Measurements from ENCODE around the gene FRS3. TPM values are rescaled to one million over a fixed set of nuclear protein-coding genes. Genes with fewer than 3 reads are reported as not detected.

FRS3 gene
- total RNA-seq, 1 experiment from 2014 or later = 4.3 TPM

DNA sequence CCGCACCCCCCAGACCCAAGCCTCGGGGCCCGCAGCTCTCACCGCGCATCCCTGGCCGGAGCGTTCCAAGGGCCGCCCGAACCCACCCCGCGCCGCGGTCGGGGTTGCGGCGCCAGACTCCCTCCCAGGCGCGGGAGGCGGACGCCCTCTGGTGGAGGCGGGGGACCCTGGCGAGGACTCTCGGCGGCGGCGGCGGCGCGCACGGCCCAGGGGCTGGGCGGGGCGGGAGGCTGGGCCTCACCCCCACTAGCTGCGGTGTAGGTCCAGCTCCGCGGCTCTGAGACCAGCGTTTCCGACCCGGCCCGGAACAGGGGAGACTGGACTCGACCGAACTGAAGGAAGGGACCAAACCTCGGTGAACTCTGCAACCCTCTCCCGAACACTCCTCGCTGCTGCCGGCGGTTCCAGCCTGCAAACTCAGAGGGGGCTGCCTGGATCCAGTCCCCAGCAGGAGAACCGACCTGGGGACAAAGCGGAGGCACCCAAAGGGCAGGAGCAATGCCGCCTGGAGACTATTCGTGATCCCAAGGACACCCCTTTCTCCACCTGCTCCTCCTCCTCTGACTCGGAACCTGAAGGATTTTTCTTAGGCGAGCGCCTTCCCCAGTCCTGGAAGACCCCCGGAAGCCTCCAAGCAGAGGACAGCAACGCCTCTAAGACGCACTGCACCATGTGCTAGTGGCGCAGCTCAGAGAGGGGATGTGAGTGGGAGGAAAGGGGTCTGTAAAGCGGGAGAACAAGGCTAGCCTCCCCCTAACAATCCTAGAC is 6.9 kb upstream of the FRS3 start:
- TSS peak; percentile 87 for BruUV-seq (replicated peaks)
- ChIA-PET POLR2A (ENCODE audit: unreplicated experiment) (interaction anchor here (0.6 kb wide), 1 partner anchor 110 kb away, joined by 3 read pairs; no protein-coding TSS in a partner anchor), CTCF (interaction anchor here (0.5 to 1.2 kb wide), 6 partner anchors 53 to 665 kb away, joined by 3 to 6 read pairs (median 3); partner anchors contain the start of genes BYSL, MED20 and TRERF1)
- peak overlapping the region; percentile 96 for H3K9ac ChIP-seq (ENCODE audit: low read length)
- peak; percentile 83 for ATAC-seq
- no peaks in the 10 kb centered on the region for H4K20me1 ChIP-seq (ENCODE audit: low read length)
- no peaks in the 10 kb centered on the region for H3K27me3 ChIP-seq (ENCODE audit: low read length)
- H3K27ac ChIP-seq (ENCODE audit: low read length) = peak overlapping the region; percentile 51
- no peaks in the 10 kb centered on the region for H3K9me2 ChIP-seq (replicated peaks; ENCODE audit: low read length)
- peak overlapping the region; percentile 94 for H3K4me2 ChIP-seq (ENCODE audit: low read length)
- peak overlapping the region; percentile 89 for H3K4me3 ChIP-seq (ENCODE audit: low read length)
- peaks cover 18% of the 10 kb centered on the region for H3K4me1 ChIP-seq (ENCODE audit: insufficient read depth, low read length)
- DNase-seq = peak; percentile 85
- intact Hi-C loops (cut with micrococcal nuclease) = loop anchor here (1.0 to 10.0 kb wide), 5 partner anchors 52 to 438 kb away; partner anchors contain the start of genes BYSL, MED20 and TFEB
- peaks cover 25% of the 10 kb centered on the region for H3K36me3 ChIP-seq (ENCODE audit: low read depth, low read length)
- H2AFZ ChIP-seq (ENCODE audit: low read length) = peak overlapping the region; percentile 90
- peaks cover 21% of the 10 kb centered on the region for H3K79me2 ChIP-seq (ENCODE audit: low read length)
- TF ChIP-seq EZH2 (IDR thresholded peaks at IDR 0.05; ENCODE audit: low read length, unreplicated experiment) = no peak
- peak; percentile 62 for TF ChIP-seq CTCF (conservative IDR thresholded peaks at IDR 0.05; ENCODE audit: low read depth, low read length)
- H3F3A ChIP-seq (ENCODE audit: low read length, unreplicated experiment) = no peaks in the 10 kb centered on the region
- no peaks in the 10 kb centered on the region for H3K9me3 ChIP-seq (ENCODE audit: low read length)

GRCh38 chr6:41785689-41786450 is 6.2 kb upstream of the FRS3 start:
- ATAC-seq (peak; percentile 5), DNase-seq (no peak)
- Histone ChIP-seq H3K9ac (ENCODE audit: low read length) (peak overlapping the region; percentile 96), H3K9me3 (ENCODE audit: low read length) (no peaks in the 10 kb centered on the region), H3K4me1 (ENCODE audit: insufficient read depth, low read length) (peaks cover 26% of the 10 kb centered on the region), H3K27ac (ENCODE audit: low read length) (no peak overlapping the region), H4K20me1 (ENCODE audit: low read length) (no peaks in the 10 kb centered on the region), H2AFZ (ENCODE audit: low read length) (peak overlapping the region; percentile 67), H3F3A (ENCODE audit: low read length, unreplicated experiment) (no peaks in the 10 kb centered on the region), H3K4me3 (ENCODE audit: low read length) (peak overlapping the region; percentile 89), H3K36me3 (ENCODE audit: low read depth, low read length) (peaks cover 20% of the 10 kb centered on the region), H3K79me2 (ENCODE audit: low read length) (peaks cover 21% of the 10 kb centered on the region), H3K9me2 (replicated peaks; ENCODE audit: low read length) (no peaks in the 10 kb centered on the region), H3K27me3 (ENCODE audit: low read length) (no peaks in the 10 kb centered on the region), H3K4me2 (ENCODE audit: low read length) (peak overlapping the region; percentile 94)
- BruUV-seq (replicated peaks) = no TSS peak
- POLR2A ChIA-PET (ENCODE audit: unreplicated experiment) = interaction anchor here (0.6 kb wide), 1 partner anchor 110 kb away, joined by 3 read pairs; no protein-coding TSS in a partner anchor
- CTCF ChIA-PET = interaction anchor here (0.6 to 1.2 kb wide), 3 partner anchors 52 to 149 kb away, joined by 3 to 6 read pairs (median 4); partner anchors contain the start of genes BYSL and MED20
- intact Hi-C loops (cut with micrococcal nuclease) = loop anchor here (2.0 to 10.0 kb wide), 4 partner anchors 51 to 439 kb away; partner anchors contain the start of gene TFEB
- no peak for TF ChIP-seq EZH2 (IDR thresholded peaks at IDR 0.05; ENCODE audit: low read length, unreplicated experiment)
- no peak for TF ChIP-seq EZH2phosphoT487 (IDR thresholded peaks at IDR 0.05; ENCODE audit: borderline replicate concordance, low read length)
- no peak for TF ChIP-seq CTCF (conservative IDR thresholded peaks at IDR 0.05; ENCODE audit: low read depth, low read length)

All from PC-3 (cell line).